ENCODE measurements around the gene CST11.
A peak's percentile ranks its signal among the peaks of the same experiment; 100 is the strongest.

The CST11 gene

DNA sequence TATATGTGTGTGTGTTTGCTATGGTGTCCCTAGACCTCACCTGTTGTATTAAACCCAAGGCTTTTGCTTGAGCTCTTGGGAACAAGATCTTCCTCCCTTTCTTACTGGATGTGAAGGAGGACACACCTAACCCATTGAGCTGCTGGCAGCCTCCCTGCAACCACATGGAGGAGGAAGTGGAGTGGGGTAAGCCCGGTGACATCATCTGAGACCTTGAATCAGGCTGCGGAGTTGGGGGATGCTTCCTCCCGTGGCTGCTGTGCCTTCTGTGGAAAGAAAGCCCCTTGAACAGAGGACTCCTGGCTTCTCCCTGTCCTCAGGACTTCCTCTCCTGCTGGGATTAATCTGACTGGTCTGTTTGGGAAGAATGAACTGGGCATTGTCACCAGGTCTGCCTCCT lies 3.3 kb downstream of the CST11 start:
- H2AFZ ChIP-seq (ENCODE audit: low read depth), result no peak overlapping the region

DNA sequence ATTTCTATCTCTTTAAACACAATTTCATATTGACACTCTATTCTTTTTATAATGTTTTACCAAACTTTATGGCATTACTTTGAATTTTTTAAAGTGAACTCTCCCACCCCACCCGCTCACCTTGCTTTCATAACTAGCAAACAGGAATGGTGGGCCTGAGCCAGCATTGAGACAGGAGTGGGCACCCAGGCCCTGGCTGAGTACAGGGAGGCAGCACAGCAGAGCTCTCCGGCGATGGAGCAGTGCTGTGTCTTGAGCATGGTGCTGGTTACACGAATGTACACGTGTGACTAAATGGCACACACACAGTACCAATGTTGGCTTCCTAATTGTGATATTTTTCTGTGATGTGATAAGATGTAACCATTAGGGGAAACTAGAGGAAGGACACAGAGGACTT lies 4.5 kb downstream of the CST11 start:
- H3K9ac ChIP-seq, result no peak overlapping the region
- no peaks in the 10 kb centered on the region for H3K36me3 ChIP-seq (ENCODE audit: insufficient read depth)
- H3K79me2 ChIP-seq (ENCODE audit: insufficient read depth, low read depth), result no peaks in the 10 kb centered on the region
- TF ChIP-seq, protein P1, sequence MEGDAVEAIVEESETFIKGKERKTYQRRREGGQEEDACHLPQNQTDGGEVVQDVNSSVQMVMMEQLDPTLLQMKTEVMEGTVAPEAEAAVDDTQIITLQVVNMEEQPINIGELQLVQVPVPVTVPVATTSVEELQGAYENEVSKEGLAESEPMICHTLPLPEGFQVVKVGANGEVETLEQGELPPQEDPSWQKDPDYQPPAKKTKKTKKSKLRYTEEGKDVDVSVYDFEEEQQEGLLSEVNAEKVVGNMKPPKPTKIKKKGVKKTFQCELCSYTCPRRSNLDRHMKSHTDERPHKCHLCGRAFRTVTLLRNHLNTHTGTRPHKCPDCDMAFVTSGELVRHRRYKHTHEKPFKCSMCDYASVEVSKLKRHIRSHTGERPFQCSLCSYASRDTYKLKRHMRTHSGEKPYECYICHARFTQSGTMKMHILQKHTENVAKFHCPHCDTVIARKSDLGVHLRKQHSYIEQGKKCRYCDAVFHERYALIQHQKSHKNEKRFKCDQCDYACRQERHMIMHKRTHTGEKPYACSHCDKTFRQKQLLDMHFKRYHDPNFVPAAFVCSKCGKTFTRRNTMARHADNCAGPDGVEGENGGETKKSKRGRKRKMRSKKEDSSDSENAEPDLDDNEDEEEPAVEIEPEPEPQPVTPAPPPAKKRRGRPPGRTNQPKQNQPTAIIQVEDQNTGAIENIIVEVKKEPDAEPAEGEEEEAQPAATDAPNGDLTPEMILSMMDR (conservative IDR thresholded peaks at IDR 0.05; ENCODE audit: low read depth, low read length), result no peak
- no peak overlapping the region for H3K4me2 ChIP-seq
- no peaks in the 10 kb centered on the region for H3K4me1 ChIP-seq (ENCODE audit: low read depth, poor library complexity, severe bottlenecking)
- no peak overlapping the region for H3K27ac ChIP-seq
- H3K4me3 ChIP-seq (IDR thresholded peaks at IDR 0.05; ENCODE audit: insufficient read depth, low read depth, low read length), result no peak overlapping the region
- no peak overlapping the region for H2AFZ ChIP-seq (ENCODE audit: low read depth)
- no peaks in the 10 kb centered on the region for H4K20me1 ChIP-seq (ENCODE audit: insufficient read depth)
- no peaks in the 10 kb centered on the region for H3K27me3 ChIP-seq (ENCODE audit: insufficient read depth, low read depth)

More for the DNA sequence above, 3.3 kb downstream of the CST11 start:
- Histone ChIP-seq H3K9ac (no peak overlapping the region), H3K27ac (no peak overlapping the region), H3K4me1 (ENCODE audit: low read depth, poor library complexity, severe bottlenecking) (no peaks in the 10 kb centered on the region), H3K79me2 (ENCODE audit: insufficient read depth, low read depth) (no peaks in the 10 kb centered on the region), H3K27me3 (ENCODE audit: insufficient read depth, low read depth) (no peaks in the 10 kb centered on the region), H3K4me2 (no peak overlapping the region), H4K20me1 (ENCODE audit: insufficient read depth) (no peaks in the 10 kb centered on the region), H3K4me3 (IDR thresholded peaks at IDR 0.05; ENCODE audit: insufficient read depth, low read depth, low read length) (no peak overlapping the region), H3K36me3 (ENCODE audit: insufficient read depth) (no peaks in the 10 kb centered on the region)
- TF ChIP-seq, protein P1 (conservative IDR thresholded peaks at IDR 0.05; ENCODE audit: low read depth, low read length), result no peak

DNA sequence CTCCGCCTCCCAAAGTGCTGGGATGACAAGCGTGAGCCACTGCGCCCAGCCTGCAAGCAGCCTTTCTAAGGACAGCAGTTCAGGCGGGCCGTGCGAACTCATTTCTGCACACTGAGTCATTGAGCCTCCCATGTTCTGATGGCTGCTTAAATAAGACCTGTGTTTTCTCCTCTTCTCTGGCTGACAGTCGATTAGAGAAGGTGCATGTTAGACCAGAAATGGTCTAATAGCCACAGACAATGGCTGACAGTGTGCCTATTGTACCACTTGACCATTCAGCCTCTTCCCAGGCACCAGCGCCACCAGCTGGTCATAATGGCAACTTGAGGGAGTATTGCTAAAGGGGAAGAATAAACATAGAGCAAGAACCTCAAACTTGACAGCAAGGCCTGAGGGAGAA lies 6.2 kb downstream of the CST11 start:
- Histone ChIP-seq H3K27me3 (ENCODE audit: insufficient read depth, low read depth) (no peaks in the 10 kb centered on the region), H3K4me2 (no peak overlapping the region), H3K4me1 (ENCODE audit: low read depth, poor library complexity, severe bottlenecking) (no peaks in the 10 kb centered on the region), H2AFZ (ENCODE audit: low read depth) (no peak overlapping the region), H3K4me3 (IDR thresholded peaks at IDR 0.05; ENCODE audit: insufficient read depth, low read depth, low read length) (no peak overlapping the region), H3K36me3 (ENCODE audit: insufficient read depth) (no peaks in the 10 kb centered on the region), H3K79me2 (ENCODE audit: insufficient read depth, low read depth) (no peaks in the 10 kb centered on the region), H4K20me1 (ENCODE audit: insufficient read depth) (no peaks in the 10 kb centered on the region), H3K27ac (no peak overlapping the region), H3K9ac (no peak overlapping the region)
- TF ChIP-seq, protein P1 (conservative IDR thresholded peaks at IDR 0.05; ENCODE audit: low read depth, low read length), result peak; percentile 29

DNA sequence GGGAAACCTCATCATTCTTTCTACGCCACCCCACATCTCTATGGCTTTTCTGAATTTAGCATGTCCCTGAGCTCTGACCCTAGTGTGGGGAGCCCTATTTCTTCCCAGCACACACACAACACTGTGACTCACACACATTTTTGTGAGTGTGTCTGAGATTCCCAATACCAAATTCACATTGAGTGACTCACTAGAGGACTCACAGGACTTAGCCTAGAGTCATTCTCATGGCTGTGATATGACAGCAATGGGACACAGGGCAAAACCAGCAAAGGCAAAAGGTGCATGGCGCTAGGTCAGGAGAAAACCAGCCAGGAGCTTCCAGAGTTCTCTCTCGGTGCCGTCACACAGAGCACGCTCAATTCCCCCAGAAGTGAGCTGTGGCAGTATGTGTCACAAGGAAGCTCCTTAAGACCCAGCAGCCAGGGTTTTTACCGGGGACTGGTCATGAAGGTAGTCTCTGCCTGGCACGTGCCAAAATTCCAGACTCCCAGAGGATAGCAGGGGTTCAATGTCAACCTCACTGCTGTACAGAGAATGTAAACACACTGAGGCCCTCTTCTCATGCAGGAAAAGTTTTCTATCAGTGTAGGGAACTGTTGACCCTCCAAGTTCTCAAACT lies 7.0 kb downstream of the CST11 start:
- H2AFZ ChIP-seq (ENCODE audit: low read depth), result no peak overlapping the region
- no peaks in the 10 kb centered on the region for H3K79me2 ChIP-seq (ENCODE audit: insufficient read depth, low read depth)
- no peak overlapping the region for H3K4me2 ChIP-seq
- H3K4me1 ChIP-seq (ENCODE audit: low read depth, poor library complexity, severe bottlenecking), result no peaks in the 10 kb centered on the region
- TF ChIP-seq, protein P1 (conservative IDR thresholded peaks at IDR 0.05; ENCODE audit: low read depth, low read length), result no peak
- no peak overlapping the region for H3K9ac ChIP-seq
- no peak overlapping the region for H3K27ac ChIP-seq
- no peaks in the 10 kb centered on the region for H3K36me3 ChIP-seq (ENCODE audit: insufficient read depth)
- H3K4me3 ChIP-seq (IDR thresholded peaks at IDR 0.05; ENCODE audit: insufficient read depth, low read depth, low read length), result no peak overlapping the region
- H4K20me1 ChIP-seq (ENCODE audit: insufficient read depth), result no peaks in the 10 kb centered on the region
- no peaks in the 10 kb centered on the region for H3K27me3 ChIP-seq (ENCODE audit: insufficient read depth, low read depth)
